GM04504 (cell line): Measurements from ENCODE around the gene LYZL2.
"Not testable (repeated sequence)": the region's sequence is repeated elsewhere in the genome, so short reads cannot be mapped to it uniquely, and the experiment has no call there.

Experiments used
- DNase-seq: peaks from one replicate; pipeline ENCODE4 v3.0.0-alpha.2; 2012; ENCODE audit warnings: low read depth

Gene LYZL2

GRCh38 chr10:30639946-30640786 is 10.6 kb upstream of the LYZL2 start:
- peak; percentile 34 for DNase-seq

GRCh38 chr10:30637881-30638467 is 8.4 kb upstream of the LYZL2 start:
- DNase-seq, result peak; percentile 70

DNA sequence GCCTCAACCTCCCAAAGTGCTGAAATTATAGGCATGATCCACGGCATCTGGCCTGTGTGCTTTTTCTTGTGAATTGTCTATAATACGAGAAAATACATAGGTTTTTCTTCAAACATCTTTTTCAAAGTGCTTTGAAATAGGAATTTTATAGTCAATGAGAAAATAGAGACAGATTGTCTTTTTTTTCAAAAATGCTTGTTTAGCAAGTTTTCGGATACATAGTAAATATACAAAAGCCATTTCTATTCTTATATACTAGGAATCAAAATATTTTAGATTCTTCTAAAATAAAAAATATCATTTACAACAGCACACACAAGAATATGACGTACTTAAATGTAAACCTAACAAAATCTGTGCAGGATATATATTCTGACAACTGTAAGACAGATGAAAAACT is 1.6 kb upstream of the LYZL2 start:
- no peak for DNase-seq

DNA sequence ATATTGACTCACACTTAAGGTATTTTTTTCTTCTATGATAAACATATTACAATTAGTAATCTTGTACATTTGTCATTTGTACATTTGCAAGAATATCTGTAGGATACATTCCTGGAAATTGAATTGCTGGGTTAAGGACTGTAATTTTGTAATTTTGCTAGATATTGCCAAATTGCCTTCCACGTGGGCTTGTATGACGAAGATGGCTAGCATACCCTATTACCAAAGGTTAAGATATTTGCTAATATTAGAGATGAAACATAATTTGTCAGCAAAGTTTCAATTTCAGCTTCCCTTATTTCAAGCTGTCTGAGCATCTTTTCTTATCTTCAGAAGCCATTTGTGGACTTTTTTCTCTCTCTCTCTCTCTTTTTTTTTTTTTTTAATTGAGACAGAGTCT is 1.0 kb upstream of the LYZL2 start:
- DNase-seq, result no peak

GRCh38 chr10:30628576-30628975 is 977 bp downstream of the LYZL2 start:
- DNase-seq, result not testable (repeated sequence)

GRCh38 chr10:30626837-30627236 is 2.7 kb downstream of the LYZL2 start:
- DNase-seq, result not testable (repeated sequence)

- not testable (repeated sequence) for DNase-seq
These were observed 3.4 kb downstream of the LYZL2 start for GRCh38 chr10:30626196-30626595.

DNA sequence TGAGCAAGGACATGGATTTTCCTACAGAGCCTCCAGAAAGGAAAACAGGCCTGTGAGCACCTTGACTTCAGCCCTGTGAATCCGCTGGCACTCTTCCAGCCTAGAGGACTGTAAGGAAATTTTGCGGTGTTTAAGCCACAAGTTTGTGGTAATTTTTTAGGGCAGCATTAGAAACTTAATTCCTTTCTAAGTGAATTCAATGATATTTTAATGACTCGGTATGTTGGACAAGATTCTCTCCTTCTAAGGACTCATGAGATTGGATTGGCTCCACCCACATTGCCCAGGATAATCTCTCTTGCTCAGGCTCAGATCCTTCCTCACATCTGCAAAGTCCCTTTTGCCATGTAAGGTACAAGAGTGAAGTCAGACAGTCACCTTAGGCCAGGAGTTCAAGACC is 4.5 kb downstream of the LYZL2 start:
- no peak for DNase-seq

- DNase-seq, result no peak
These were observed 9.6 kb downstream of the LYZL2 start for GRCh38 chr10:30619966-30620365.

DNA sequence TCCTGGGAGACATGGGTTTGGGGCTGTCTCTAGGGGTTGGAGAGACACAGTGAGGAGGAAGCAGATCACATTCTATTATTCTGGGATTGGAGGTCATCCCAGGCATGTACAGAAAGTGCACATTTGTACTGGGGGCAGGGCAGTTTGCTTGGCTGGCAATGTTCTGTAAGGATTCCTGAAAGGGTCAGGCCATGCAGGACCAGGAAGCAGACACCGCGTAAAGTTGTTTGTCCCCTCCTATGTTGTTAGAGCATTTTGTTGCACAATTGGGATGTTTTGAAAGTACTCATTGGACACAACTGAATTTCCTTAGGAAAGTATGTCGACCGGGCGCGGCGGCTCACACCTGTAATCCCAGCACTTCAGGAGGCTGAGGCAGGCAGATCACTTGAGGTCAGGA is 12.5 kb downstream of the LYZL2 start:
- no peak for DNase-seq

DNA sequence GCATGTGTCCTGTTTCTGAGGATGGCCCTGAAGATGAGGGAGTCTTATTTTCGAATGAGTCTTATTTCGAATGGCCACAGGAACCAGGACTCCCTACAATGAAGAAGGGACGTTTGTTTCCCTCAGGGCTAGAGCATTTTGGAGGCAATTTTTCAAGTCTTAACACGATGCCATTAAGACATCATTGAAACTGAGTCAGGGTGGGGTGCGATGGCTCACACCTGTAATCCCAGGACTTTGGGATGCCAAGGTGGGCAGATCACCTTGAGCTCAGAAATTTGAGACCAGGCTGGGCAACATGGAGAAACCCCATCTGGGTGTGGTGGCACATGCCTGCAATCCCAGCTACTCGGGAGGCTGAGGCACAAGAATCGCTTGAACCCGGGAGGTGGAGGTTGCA is 18.5 kb downstream of the LYZL2 start:
- DNase-seq, result not testable (repeated sequence)

DNA sequence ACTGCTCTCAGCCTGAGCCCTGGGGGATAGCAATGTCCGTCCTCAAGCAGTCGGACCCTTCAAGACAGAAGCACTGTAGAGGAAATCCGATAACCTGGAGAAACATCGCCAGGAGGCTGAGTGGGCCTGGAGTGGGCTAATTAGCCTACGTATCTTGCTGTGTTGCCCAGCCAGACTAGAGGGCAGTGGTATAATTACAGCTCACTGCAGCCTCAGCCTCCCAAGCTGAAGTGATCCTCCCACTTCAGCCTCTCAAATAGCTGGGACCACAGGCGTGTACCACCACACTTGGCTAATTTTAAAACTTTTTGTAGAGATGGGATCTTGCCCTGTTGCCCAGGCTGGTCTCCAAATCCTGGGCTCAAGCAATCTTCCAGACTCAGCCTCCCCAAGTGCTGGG is 21.7 kb downstream of the LYZL2 start:
- no peak for DNase-seq

DNA sequence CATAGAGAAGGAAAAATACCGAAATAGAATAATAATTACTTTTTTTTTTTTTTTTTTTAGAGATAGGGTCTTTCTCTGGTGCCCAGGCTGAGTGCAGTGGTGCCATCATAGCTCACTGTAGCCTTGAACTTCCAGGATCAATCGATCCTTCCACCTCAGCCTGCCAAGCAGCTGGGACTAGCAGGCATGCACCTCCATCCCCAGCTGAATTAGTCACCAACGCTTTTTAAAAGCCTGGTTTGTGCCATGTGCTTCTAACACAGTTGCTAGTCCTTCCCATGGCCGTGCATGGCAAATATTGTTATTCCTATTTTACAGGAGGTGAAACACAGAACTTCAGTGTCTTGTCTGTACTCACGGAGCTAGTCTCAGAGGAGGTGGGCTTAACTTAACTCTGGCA is 23.2 kb downstream of the LYZL2 start:
- DNase-seq, result no peak

DNA sequence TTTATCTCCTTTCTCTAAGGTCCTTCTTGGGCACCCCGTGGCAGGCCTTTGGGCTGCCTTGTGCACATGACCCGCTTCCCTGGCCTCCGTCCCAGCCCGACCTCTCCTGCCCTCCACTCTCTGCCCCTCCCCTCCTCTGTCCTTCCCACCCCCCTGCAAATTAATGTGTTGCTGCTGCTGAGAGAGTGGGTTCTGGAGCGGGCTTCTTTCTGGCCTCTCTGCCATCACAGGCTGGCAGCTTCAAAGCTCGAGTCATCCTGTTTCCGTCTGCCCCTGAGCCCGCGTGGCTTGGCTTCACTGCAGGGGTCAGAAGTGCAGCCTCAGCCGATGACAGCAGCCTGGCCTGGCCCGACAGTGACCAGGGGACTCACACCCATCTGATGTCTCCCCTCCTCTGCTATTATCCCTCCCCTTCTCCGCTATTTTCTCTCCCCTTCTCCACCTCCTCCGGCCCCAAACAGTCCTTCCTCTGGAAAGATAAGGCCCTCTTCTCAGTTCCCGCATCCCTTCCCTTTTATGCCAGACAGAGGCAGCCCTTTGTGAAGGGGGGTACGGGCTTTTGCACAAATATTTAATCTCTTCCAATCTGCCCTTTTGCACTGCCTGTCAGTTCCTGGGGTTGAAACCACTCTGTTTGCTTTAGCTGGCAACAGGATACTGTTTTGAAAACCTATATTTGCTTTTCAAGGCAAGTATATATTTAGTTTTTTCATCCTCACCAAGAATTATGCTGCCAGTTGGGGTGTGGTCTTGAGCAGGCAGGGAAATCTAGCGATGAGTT is 24.0 kb downstream of the LYZL2 start:
- not testable (repeated sequence) for DNase-seq

DNA sequence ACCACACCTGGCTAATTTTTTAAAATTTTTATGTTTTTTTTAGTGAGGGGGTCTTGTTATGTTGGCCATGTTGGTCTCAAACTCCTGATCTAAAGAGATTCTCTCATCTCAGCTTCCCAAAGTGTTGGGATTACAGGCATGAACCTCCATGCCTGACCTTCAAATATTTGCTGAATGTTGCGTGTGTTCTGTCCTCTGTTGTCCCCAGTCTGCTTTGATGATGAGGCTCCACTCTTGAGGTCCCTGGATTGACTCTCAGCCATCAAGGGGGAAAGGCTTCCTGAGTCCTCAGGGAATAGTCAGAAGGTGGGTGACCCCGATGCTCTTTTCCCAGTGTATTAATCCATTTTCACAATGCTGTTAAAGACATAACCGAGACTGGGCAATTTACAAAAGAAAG is 26.0 kb downstream of the LYZL2 start:
- no peak for DNase-seq

DNA sequence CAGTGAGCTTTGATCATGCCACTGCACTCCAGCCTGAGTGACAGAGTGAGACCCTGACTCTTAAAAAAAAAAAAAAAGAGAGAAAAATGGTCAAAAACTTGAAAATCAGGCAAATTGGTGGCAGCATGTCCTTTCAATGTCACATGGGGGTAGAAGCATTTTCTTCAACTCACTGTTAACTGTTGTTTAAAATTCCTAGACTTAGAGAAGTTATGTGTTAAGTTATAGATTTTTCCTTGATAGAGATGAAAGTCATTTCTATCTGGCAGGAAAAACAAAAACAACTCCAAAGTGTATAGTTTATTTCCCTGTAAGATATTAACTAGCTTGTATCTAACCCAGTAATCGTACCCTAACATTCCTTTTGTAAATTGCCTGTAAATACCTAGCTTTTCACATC is 26.8 kb downstream of the LYZL2 start:
- DNase-seq, result no peak

GRCh38 chr10:30600005-30600404 is 29.5 kb downstream of the LYZL2 start:
- no peak for DNase-seq

DNA sequence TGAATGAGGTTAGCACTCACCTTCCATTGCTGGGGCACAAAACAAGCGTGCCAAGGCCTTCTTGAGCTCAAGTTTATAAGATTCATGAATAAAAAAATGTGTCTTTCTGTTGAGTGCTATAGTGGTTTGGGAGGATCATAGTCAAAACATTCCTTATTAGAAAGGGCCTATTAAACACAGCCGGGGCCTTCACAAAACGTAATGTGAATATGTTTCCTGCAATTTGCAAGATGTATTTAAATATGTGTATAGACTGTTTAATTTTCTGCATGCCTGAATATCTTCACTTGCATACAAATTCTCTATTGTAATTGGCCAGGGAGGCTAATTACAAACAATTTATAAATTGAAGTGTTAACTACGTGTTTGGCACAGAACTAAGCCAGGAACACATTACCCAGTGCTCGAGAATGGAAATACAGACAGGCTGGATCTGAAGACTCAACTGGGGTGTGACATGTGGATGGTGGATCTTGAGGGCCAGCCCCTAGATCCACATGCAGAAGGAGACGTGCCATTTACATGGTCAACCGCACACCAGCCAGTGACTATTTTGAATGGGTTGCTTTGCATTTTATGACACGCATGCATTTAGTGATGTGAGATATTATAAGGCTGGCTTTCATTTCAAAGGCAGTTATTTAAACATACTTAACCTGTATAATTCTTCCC is 31.3 kb downstream of the LYZL2 start:
- no peak for DNase-seq

DNA sequence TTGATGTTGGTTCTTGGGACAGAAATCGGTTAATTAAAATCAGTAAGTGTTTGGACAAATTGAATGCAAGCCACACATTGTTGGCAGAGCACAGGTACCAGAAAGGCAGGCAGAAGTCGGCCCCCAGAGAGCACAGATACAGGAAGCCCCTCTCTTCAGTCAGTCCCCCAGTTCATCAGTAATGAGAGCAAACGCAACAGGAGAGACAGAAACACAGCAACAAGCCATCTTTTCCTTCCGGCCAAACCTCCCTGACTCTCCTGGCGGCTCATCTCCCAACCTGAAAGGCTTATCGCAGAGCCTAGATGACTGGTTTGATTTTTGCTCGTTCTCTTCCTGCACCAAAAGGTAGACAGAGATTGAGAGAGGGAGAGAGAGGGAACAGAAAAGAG is 32.1 kb downstream of the LYZL2 start:
- DNase-seq, result not testable (repeated sequence)

- DNase-seq, result not testable (repeated sequence)
These were observed 32.8 kb downstream of the LYZL2 start for GRCh38 chr10:30596493-30597432.

DNA sequence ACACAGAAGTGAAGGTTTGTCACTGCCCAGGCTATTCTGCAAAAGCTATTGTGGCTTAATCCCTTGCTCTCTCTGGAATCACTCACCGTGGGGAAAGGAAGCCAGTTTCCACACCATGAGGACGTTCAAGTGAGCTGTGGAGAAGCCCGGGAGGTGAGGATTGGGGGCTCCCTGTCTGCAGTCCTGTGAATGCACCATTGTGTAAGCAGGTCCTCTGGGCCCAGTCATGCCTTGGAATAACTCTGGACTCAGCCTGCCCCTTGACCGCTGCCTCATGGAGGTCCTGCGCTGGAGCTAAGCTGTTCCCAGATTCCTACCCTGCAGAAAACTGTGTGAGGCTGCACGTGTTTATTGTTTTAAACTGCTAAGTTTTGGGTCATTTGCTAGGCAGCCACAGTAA is 33.5 kb downstream of the LYZL2 start:
- no peak for DNase-seq
